H1 (cell line): ENCODE measurements around the gene RIPPLY3. TPM values are rescaled to one million over a fixed set of nuclear protein-coding genes. Genes with fewer than 3 reads are reported as not detected.

Source experiments
- MAFK ChIP-seq: IDR thresholded peaks from 2 replicates; pipeline ENCODE4 v1.6.1; 2012; ENCODE audit warnings: low read depth, mild to moderate bottlenecking, improper control_type of control experiment, low read length
- NANOG ChIP-seq: IDR thresholded peaks from 2 replicates; pipeline ENCODE4 v1.6.1; 2011; ENCODE audit warnings: low read length, low read depth, mild to moderate bottlenecking, inconsistent platforms; ENCODE audit not compliant: insufficient read depth, poor library complexity, severe bottlenecking
- POLR2AphosphoS5 ChIP-seq: IDR thresholded peaks from 2 replicates; pipeline ENCODE4 v1.6.1; 2011; ENCODE audit warnings: low read depth, low read length
- SIN3A ChIP-seq, 2 experiments: IDR thresholded peaks in 1 of 2; conservative IDR thresholded peaks in 1 of 2; 2 replicates each; pipeline ENCODE4 v1.6.1; 2011 to 2012; ENCODE audit warnings: low read length in 2 of 2, improper control_type of control experiment in 1 of 2, low read depth in 1 of 2, mild to moderate bottlenecking in 1 of 2
- ZNF274 ChIP-seq: IDR thresholded peaks from 2 replicates; pipeline ENCODE4 v1.7.0; 2012; ENCODE audit warnings: low read length, borderline replicate concordance; ENCODE audit errors: extremely low read depth
- polyA plus RNA-seq, 7 experiments: library from polyadenylated mRNA; depleted of rRNA in 3 of 7; stranded (reverse) in 5 of 7; unstranded in 2 of 7; fragments of >200 nt in 5 of 7; fragments of 200-250 nt in 2 of 7; gene quantifications; 1 replicate in 5 of 7; 2 replicates in 1 of 7; 4 replicates in 1 of 7; pipeline versions ENCODE4 v1.2.1 to v1.2.3, GENCODE V29; 2011 to 2013; ENCODE audit warnings: missing spikeins in 2 of 7, mixed read lengths in 2 of 7
- total RNA-seq: library from RNA; stranded (reverse); fragmentation: NEBNext Ultra II Directional; extraction: Animal tissue kit (Norgen Biotek cat#: 25700); gene quantifications from 2 replicates; pipeline ENCODE4 v1.2.1, GENCODE V29; 2021
- TF ChIP-seq, protein P1 (sequence below): IDR thresholded peaks from 2 replicates; pipeline ENCODE4 v1.6.1; 2011; ENCODE audit warnings: low read length, improper control_type of control experiment
- TF ChIP-seq, protein P2 (sequence below): IDR thresholded peaks from 2 replicates; pipeline ENCODE4 v1.6.1; 2011; ENCODE audit warnings: low read depth, mild to moderate bottlenecking, low read length; ENCODE audit not compliant: insufficient read depth

The RIPPLY3 gene
- total and polyA plus RNA-seq, 2 of the 8 experiments (the other 6 are each of a cell fraction or from before 2014, with no cell fraction given), result 2.0 to 2.2 TPM

GRCh38 chr21:36973986-36974850, 32.3 kb upstream of the RIPPLY3 start (continued):
- TF ChIP-seq ZNF274 (no peak), SIN3A (conservative IDR thresholded peaks at IDR 0.05 in 1 of 2, IDR thresholded peaks at IDR 0.05 in 1 of 2; ENCODE audit: low read depth in 1 of 2, low read length in 2 of 2) (no peak), NANOG (no peak), MAFK (no peak), POLR2AphosphoS5 (no peak)
- TF ChIP-seq, protein P1, sequence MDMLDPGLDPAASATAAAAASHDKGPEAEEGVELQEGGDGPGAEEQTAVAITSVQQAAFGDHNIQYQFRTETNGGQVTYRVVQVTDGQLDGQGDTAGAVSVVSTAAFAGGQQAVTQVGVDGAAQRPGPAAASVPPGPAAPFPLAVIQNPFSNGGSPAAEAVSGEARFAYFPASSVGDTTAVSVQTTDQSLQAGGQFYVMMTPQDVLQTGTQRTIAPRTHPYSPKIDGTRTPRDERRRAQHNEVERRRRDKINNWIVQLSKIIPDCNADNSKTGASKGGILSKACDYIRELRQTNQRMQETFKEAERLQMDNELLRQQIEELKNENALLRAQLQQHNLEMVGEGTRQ, result no peak
- TF ChIP-seq, protein P2, sequence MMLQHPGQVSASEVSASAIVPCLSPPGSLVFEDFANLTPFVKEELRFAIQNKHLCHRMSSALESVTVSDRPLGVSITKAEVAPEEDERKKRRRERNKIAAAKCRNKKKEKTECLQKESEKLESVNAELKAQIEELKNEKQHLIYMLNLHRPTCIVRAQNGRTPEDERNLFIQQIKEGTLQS, result no peak
- TF ChIP-seq, all 59 proteins: peak for 0
